GM04503 (cell line): ENCODE data around the gene GZMM.

Experiments
- DNase-seq: peaks from one replicate; pipeline ENCODE4 v3.0.0-alpha.2; 2012; ENCODE audit warnings: low read depth

Gene GZMM

DNA sequence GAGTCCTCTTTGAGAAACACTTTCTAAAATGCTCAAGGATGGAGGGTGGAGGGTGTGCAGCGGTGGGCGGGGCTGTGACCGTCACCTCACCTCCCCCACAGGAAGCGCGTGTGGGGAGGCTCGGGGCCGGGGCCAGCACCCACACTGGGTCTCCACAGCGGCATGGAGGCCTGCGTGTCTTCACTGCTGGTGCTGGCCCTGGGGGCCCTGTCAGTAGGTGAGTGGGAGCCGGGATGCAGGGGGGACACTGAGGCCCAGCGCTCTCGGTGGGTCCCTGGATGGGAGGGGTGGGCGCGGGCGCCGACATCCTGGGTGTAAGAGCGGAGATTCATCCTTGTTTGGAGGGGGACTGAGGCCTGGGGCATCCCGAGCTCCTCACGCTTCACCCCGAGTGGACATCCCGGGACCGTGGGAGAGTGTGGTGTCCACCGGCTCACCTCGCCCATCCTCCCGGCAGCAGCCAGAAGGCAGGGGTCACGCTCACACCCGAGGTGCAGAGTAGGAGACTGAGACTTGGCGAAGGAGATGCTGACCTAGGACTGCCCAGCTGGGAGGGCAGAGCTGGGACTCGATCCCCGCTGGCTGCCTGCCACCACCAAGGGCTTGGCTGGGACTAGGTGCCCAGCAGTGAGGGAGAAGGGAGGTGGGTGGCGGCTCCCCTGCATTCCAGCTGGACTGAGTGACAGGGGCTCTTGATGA, at the start of gene GZMM:
Gene GZMM (plus strand): TSS at position 144 of the 699 bp plus-strand sequence. CDS start 19 bp downstream, at position 163.
- no peak for DNase-seq

GRCh38 chr19:494171-495080, 49.4 kb upstream of the GZMM start:
- DNase-seq: no peak

DNA sequence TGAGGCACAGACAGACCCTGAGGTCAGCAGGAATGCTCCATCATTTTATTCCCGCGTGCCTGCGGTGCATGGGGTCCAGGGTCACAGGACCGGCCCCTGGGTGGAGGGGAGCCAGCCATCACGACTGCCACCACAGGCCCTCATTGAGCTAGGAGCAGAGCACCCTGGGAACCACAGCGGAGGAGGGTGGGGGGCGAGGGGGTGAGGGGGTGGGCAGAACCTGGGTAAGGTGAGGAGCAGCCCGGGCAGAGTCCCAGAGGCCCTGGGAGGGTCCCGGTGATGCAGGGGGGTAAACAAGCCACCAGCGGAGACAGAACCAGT, 48.8 kb upstream of the GZMM start:
- no peak for DNase-seq

DNA sequence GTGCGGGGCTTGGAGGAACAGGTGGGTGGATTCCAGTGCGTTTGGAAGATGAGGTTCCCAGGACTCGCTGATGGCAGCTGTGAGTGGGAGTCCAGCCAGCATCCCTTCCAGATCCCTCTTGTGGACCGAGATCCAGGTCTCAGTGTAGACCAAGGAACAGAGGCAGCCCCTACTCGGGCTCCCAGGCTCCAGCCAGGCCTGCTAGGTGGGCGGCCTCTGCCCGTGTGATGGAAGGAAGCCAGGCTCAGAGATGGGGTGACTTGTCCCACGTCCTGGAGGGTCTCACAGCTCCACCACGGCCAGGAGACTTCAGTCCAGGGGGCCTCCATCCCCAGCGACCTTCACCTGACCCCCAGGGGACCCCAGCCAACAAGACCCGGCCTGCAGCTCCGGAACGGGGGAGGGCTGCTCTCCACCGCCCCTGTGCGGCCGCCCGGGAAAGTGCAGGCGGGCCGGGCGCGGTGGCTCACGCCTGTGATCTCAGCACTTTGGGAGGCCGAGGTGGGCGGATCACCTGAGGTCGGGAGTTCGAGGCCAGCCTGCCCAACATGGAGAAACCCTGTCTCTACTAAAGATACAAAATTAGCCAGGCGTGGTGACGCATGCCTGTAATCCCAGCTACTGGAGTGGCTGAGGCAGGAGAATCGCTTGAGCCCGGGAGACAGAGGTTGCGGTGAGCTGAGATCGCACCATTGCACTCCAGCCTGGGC, 48.3 kb upstream of the GZMM start:
- no peak for DNase-seq

- no peak for DNase-seq
Observed at GRCh38 chr19:496112-496665, 47.7 kb upstream of the GZMM start, which contains the start of gene MADCAM1. MADCAM1 (plus strand) TSS chr19:496486; CDS start chr19:496500, 14 bp downstream.

DNA sequence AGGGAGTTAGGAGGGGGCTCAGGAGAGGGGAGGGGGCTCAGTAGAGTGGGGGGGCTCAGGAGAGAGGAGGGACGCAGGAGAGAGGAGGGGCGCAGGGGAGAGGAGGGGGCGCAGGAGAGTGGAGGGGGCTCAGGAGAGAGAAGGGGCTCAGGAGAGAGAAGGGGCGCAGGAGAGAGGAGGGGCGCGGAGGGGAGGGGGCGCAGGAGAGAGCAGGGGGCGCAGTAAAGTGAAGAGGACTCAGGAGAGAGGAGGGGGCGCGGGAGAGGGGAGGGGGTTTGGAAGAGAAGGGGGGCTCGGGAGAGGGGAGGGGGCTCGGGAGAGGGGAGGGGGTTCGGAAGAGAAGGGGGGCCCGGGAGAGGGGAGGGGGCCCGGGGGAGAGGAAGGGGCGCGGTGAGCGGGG, 46.9 kb upstream of the GZMM start:
- DNase-seq: no peak

GRCh38 chr19:497491-497868, 46.4 kb upstream of the GZMM start:
- DNase-seq: no peak

DNA sequence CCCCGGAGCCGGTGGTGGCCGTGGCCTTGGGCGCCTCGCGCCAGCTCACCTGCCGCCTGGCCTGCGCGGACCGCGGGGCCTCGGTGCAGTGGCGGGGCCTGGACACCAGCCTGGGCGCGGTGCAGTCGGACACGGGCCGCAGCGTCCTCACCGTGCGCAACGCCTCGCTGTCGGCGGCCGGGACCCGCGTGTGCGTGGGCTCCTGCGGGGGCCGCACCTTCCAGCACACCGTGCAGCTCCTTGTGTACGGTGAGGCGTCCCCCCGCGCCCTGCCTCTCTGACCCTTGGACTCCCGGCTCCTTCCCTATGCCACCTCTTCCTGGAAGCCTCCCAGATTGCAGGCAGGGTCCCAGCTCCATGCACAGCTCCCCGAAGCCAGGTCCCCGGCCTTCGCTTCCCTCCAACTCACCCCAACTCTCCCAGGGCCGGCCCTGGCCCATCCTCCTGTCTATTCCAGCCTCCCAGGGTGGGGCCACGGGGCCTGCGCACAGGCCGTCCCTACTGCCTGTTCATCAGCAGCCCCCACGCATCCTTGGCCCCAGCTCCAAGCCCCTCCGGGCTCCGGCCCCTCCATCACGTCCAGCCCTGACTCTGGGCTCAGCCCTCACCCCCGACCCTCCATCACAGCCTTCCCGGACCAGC, 45.9 kb upstream of the GZMM start:
- no peak for DNase-seq

DNA sequence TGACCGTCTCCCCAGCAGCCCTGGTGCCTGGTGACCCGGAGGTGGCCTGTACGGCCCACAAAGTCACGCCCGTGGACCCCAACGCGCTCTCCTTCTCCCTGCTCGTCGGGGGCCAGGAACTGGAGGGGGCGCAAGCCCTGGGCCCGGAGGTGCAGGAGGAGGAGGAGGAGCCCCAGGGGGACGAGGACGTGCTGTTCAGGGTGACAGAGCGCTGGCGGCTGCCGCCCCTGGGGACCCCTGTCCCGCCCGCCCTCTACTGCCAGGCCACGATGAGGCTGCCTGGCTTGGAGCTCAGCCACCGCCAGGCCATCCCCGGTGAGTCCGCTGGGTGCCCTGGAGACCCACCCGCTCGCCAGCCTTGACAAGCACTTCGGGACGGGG, 45.4 kb upstream of the GZMM start:
- no peak for DNase-seq

- DNase-seq: no peak
Observed at GRCh38 chr19:498977-499623, 44.8 kb upstream of the GZMM start.

- no peak for DNase-seq
Observed at GRCh38 chr19:501646-502045, 42.2 kb upstream of the GZMM start.

DNA sequence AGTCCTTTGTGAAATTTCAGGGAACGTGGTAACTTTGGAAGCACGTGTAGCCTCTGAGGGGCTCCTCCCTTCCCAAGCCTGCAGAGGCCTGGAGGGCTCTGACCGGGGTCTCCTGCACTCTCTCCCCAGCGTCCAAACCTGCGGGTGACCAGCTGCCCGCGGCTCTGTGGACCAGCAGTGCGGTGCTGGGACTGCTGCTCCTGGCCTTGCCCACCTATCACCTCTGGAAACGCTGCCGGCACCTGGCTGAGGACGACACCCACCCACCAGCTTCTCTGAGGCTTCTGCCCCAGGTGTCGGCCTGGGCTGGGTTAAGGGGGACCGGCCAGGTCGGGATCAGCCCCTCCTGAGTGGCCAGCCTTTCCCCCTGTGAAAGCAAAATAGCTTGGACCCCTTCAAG, 39.2 kb upstream of the GZMM start:
- no peak for DNase-seq

DNA sequence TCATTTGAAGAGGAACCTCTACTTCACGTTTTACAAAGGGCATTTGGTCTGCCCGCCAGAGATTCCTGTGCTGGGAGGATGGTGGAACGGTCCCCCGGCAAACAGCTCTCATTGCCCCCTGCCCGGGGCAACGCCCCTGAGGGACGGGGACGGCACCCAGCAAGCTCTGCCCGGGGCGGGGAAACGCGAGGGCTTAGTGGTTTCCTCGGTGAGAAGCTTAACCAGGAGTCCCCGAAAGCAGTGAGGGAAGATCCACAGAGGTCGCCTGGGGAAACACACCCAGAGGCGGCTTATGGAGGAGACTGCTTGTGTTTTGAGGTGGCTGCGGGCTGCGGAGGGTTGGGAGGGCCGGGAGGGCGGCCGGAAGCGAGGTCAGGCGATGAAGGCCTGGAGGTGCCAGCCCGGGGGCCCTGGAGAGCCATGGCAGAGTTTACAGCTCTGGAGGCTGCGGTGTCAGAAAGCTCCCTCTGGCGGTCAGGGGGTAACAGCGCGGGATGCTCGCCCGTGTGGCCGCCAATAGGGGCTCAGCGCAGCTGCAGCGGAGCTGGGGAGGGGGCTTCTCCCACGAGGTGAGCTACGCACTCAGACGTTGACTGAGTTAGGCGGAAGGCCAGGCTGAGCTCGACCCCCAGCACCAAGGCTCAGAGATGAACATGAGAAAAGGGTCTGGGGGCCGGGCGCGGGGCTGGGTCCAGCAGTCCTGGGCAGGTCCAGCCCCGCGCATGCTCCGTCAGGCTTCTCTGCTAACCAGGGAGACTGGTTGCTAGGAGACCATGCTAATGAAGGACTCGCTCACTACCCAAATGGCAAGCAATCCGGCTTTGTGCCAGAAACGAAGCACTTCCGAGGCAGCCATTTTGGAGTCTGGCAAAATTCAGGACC, 37.2 kb upstream of the GZMM start:
- DNase-seq: peak; percentile 100

GRCh38 chr19:507286-508203, 36.3 kb upstream of the GZMM start, which contains the start of gene TPGS1:
TPGS1 (plus strand) TSS chr19:507497; CDS start chr19:507507, 10 bp downstream.
- DNase-seq: no peak

GRCh38 chr19:508204-509150, 35.4 kb upstream of the GZMM start:
- no peak for DNase-seq

DNA sequence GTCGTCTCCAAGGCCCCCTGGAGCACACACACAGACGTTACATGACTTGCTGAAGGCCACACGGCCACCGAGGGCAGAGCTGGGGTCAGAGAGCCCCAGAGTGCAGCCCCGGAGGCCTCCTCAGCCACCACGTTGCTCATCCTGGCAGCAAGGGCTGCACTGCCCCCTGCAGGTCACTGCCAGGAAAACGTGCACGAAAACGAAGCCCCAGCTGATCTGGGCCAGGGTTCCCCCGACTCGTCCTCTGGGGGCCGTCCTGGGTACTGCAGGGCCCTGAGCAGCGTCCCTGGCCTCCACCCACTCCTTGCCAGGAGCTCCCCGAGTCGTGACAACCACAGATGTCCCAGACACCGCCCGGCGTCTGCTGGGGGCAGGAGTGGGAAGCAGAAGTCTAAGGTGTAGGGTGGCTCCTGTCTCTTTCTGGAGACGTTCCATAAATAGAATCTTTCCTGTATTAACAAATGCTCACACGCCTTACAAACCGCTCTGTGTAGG, 33.2 kb upstream of the GZMM start:
- peak; percentile 21 for DNase-seq

GRCh38 chr19:511101-511851, 32.6 kb upstream of the GZMM start:
- DNase-seq: no peak
